ENCODE results near the gene SH3RF3.

- TF ChIP-seq, protein P1, sequence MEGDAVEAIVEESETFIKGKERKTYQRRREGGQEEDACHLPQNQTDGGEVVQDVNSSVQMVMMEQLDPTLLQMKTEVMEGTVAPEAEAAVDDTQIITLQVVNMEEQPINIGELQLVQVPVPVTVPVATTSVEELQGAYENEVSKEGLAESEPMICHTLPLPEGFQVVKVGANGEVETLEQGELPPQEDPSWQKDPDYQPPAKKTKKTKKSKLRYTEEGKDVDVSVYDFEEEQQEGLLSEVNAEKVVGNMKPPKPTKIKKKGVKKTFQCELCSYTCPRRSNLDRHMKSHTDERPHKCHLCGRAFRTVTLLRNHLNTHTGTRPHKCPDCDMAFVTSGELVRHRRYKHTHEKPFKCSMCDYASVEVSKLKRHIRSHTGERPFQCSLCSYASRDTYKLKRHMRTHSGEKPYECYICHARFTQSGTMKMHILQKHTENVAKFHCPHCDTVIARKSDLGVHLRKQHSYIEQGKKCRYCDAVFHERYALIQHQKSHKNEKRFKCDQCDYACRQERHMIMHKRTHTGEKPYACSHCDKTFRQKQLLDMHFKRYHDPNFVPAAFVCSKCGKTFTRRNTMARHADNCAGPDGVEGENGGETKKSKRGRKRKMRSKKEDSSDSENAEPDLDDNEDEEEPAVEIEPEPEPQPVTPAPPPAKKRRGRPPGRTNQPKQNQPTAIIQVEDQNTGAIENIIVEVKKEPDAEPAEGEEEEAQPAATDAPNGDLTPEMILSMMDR (IDR thresholded peaks at IDR 0.05), result no peak
- TF ChIP-seq YY1 (IDR thresholded peaks at IDR 0.05; ENCODE audit: low read depth), result no peak
- TF ChIP-seq EP300 (IDR thresholded peaks at IDR 0.05; ENCODE audit: borderline replicate concordance in 1 of 2, low read depth in 1 of 2, low read length in 1 of 2), result no peak
Observed at GRCh38 chr2:109377976-109378375, 249.0 kb downstream of the SH3RF3 start.

Measured in SK-N-SH (cell line).